Right atrium auricular region (tissue), 2 donors: ENCODE results near the gene PSG6. TPM values are rescaled to one million over a fixed set of nuclear protein-coding genes. Genes with fewer than 3 reads are reported as not detected.
"Not testable (repeated sequence)": the region's sequence is repeated elsewhere in the genome, so short reads cannot be mapped to it uniquely, and the experiment has no call there.

Experiments
- DNase-seq: peaks from one replicate; pipeline ENCODE4 v3.0.0-alpha.2; 2019; ENCODE audit warnings: low spot score
- H3K27ac ChIP-seq, 2 donors: fragments of 200-600 bp; sonication (generic); 1 replicate in 1 of 2; 2 replicates in 1 of 2; pipeline ENCODE4 v1.5.1; 2016 to 2019
- H3K27me3 ChIP-seq, 2 donors: fragments of 200-600 bp; sonication (generic); one replicate each; pipeline versions ENCODE4 v1.5.1 to v1.6.0; 2017 to 2019
- H3K36me3 ChIP-seq: fragments of 200-600 bp; sonication (generic); one replicate; pipeline ENCODE4 v1.5.1; 2016
- H3K4me1 ChIP-seq, 2 donors: fragments of 200-600 bp; sonication (generic); one replicate each; pipeline versions ENCODE4 v1.5.1 to v1.6.0; 2017 to 2019
- H3K4me3 ChIP-seq, 2 donors: fragments of 200-600 bp; sonication (generic); 1 replicate in 1 of 2; 2 replicates in 1 of 2; pipeline ENCODE4 v1.5.1; 2017 to 2019; ENCODE audit warnings: mild to moderate bottlenecking in 1 of 2, moderate library complexity in 1 of 2
- H3K9me3 ChIP-seq, 2 donors: fragments of 200-600 bp; sonication (generic); one replicate each; pipeline ENCODE4 v1.5.1; 2019
- CTCF ChIP-seq, 2 donors: fragments of 200-600 bp; sonication (generic); IDR thresholded peaks; one replicate each; pipeline ENCODE4 v1.5.1; 2019; ENCODE audit warnings: antibody characterized with exemption in 2 of 2
- total RNA-seq, 2 donors: library from RNA; depleted of rRNA; stranded (reverse); fragments of >200 nt; gene quantifications; one replicate each; pipeline ENCODE4 v1.1.0, GENCODE V29; 2016

Gene PSG6
- total RNA-seq, 2 donors from 2014 or later = not detected

GRCh38 chr19:42882730-42883129, 35.0 kb downstream of the PSG6 start:
- not testable (repeated sequence) for H3K36me3 ChIP-seq, H3K4me1 ChIP-seq, H3K9me3 ChIP-seq, H3K27me3 ChIP-seq, DNase-seq, H3K4me3 ChIP-seq, H3K27ac ChIP-seq

GRCh38 chr19:42882010-42882409, 35.7 kb downstream of the PSG6 start:
- DNase-seq, H3K27ac ChIP-seq: not testable (repeated sequence)

GRCh38 chr19:42881279-42881678, 36.4 kb downstream of the PSG6 start:
- TF ChIP-seq CTCF (IDR thresholded peaks at IDR 0.05) = peak in 1 of 2 donors; percentile 36
- H3K36me3 ChIP-seq, H3K4me3 ChIP-seq, H3K27me3 ChIP-seq, DNase-seq, H3K27ac ChIP-seq, H3K9me3 ChIP-seq, H3K4me1 ChIP-seq: not testable (repeated sequence)

More at GRCh38 chr19:42882010-42882409, 35.7 kb downstream of the PSG6 start:
- H3K27me3 ChIP-seq, H3K36me3 ChIP-seq, H3K9me3 ChIP-seq, H3K4me3 ChIP-seq, H3K4me1 ChIP-seq: not testable (repeated sequence)

GRCh38 chr19:42880621-42881020, 37.1 kb downstream of the PSG6 start:
- not testable (repeated sequence) for H3K4me3 ChIP-seq, H3K9me3 ChIP-seq, H3K36me3 ChIP-seq, H3K4me1 ChIP-seq, H3K27me3 ChIP-seq, DNase-seq, H3K27ac ChIP-seq

GRCh38 chr19:42879613-42880012, 38.1 kb downstream of the PSG6 start, which contains the start of gene PSG1:
Gene PSG1 (minus strand): TSS chr19:42879713. CDS start chr19:42879581, 132 bp downstream.
- Histone ChIP-seq H3K4me3 (no peak within 1 kb of the TSS), H3K36me3 (no peaks in the 10 kb centered on the region), H3K27me3 (no peaks in the 10 kb centered on the region), H3K9me3 (no peaks in the 10 kb centered on the region), H3K27ac (no peak within 1 kb of the TSS), H3K4me1 (no peaks in the 10 kb centered on the region)
- no peak for TF ChIP-seq CTCF (IDR thresholded peaks at IDR 0.05)
- no peak for DNase-seq

GRCh38 chr19:42876596-42876995, 41.1 kb downstream of the PSG6 start:
- not testable (repeated sequence) for H3K4me1 ChIP-seq

GRCh38 chr19:42875881-42876280, 41.8 kb downstream of the PSG6 start:
- not testable (repeated sequence) for H3K36me3 ChIP-seq, H3K4me1 ChIP-seq, H3K9me3 ChIP-seq, H3K27me3 ChIP-seq, DNase-seq, H3K4me3 ChIP-seq, H3K27ac ChIP-seq

More at GRCh38 chr19:42876596-42876995, 41.1 kb downstream of the PSG6 start:
- H3K9me3 ChIP-seq, H3K36me3 ChIP-seq, H3K4me3 ChIP-seq, DNase-seq, H3K27ac ChIP-seq, H3K27me3 ChIP-seq: not testable (repeated sequence)

GRCh38 chr19:42874901-42875813, 42.5 kb downstream of the PSG6 start:
- H3K4me1 ChIP-seq, H3K36me3 ChIP-seq, H3K9me3 ChIP-seq: not testable (repeated sequence)

GRCh38 chr19:42874136-42874535, 43.6 kb downstream of the PSG6 start:
- H3K27me3 ChIP-seq, H3K9me3 ChIP-seq, DNase-seq, H3K36me3 ChIP-seq, H3K4me1 ChIP-seq, H3K4me3 ChIP-seq, H3K27ac ChIP-seq: not testable (repeated sequence)

More at GRCh38 chr19:42874901-42875813, 42.5 kb downstream of the PSG6 start:
- not testable (repeated sequence) for H3K27me3 ChIP-seq, H3K4me3 ChIP-seq, DNase-seq, H3K27ac ChIP-seq
